SK-N-SH (cell line): ENCODE measurements around the gene SERPINI1. TPM values are rescaled to one million over a fixed set of nuclear protein-coding genes. Genes with fewer than 3 reads are reported as not detected.
A peak's percentile ranks its signal among the peaks of the same experiment; 100 is the strongest.

Experiments
- CTCF ChIA-PET: fragments of 300-600, 350-600 bp; formaldehyde crosslinking; extraction: SDS; loops from one replicate; lab custom pipeline; 2021; lab: Yijun Ruan, JAX
- POLR2A ChIA-PET: fragments of 350-600 bp; sonication (Branson Sonifier 250); formaldehyde crosslinking; extraction: SDS; loops from one replicate; lab custom pipeline; 2020; ENCODE audit warnings: antibody characterized with exemption, inconsistent platforms; lab: Yijun Ruan, JAX
- DNase-seq: peaks from one replicate; pipeline ENCODE4 v3.0.0; 2012
- H2AFZ ChIP-seq: fragments of 200-600 bp; sonication (generic); 2 replicates; pipeline ENCODE4 v1.8.1; 2016; ENCODE audit warnings: antibody characterized with exemption, mild to moderate bottlenecking, low read depth
- H3F3A ChIP-seq: fragments of 200-600 bp; sonication (generic); replicated peaks from 2 replicates; pipeline ENCODE3; 2016; ENCODE audit warnings: antibody characterized with exemption, mild to moderate bottlenecking; ENCODE audit not compliant: insufficient read depth
- H3K27ac ChIP-seq, 2 experiments: fragments of 200-500 bp in 1 of 2; fragments of 200-600 bp in 1 of 2; sonication (Bioruptor generic) in 1 of 2; sonication (generic), shearing (Covaris generic) in 1 of 2; 2 replicates each; pipeline versions ENCODE4 v1.5.1 to v1.6.1; 2014 to 2016; ENCODE audit warnings: low read depth in 2 of 2, inconsistent platforms in 1 of 2, low read length in 1 of 2, mild to moderate bottlenecking in 1 of 2, mixed read lengths in 1 of 2
- H3K27me3 ChIP-seq: fragments of 200-600 bp; sonication (generic), shearing (Covaris generic); 2 replicates; pipeline ENCODE4 v1.6.1; 2016; ENCODE audit warnings: mixed run types; ENCODE audit not compliant: insufficient read depth
- H3K36me3 ChIP-seq, 2 experiments: fragments of 200-500 bp in 1 of 2; fragments of 200-600 bp in 1 of 2; sonication (Bioruptor generic) in 1 of 2; sonication (generic) in 1 of 2; replicated peaks in 1 of 2; 2 replicates each; pipeline versions ENCODE3 to v1.5.1; 2014 to 2016; ENCODE audit warnings: low read length in 1 of 2, mild to moderate bottlenecking in 1 of 2; ENCODE audit not compliant: insufficient read depth in 2 of 2, control insufficient read depth in 1 of 2
- H3K4me1 ChIP-seq, 2 experiments: fragments of 200-500 bp in 1 of 2; fragments of 200-600 bp in 1 of 2; sonication (Bioruptor generic) in 1 of 2; sonication (generic), shearing (Covaris generic) in 1 of 2; 2 replicates each; pipeline versions ENCODE4 v1.5.1 to v1.6.1; 2014 to 2016; ENCODE audit warnings: low read depth in 1 of 2, low read length in 1 of 2, mixed run types in 1 of 2; ENCODE audit not compliant: insufficient read depth in 2 of 2, control insufficient read depth in 1 of 2
- H3K4me2 ChIP-seq: fragments of 200-600 bp; sonication (generic), shearing (Covaris generic); 2 replicates; pipeline ENCODE4 v1.6.1; 2017; ENCODE audit warnings: mixed run types
- H3K4me3 ChIP-seq, 2 experiments: fragments of 200-500 bp in 1 of 2; fragments of 200-600 bp in 1 of 2; sonication (Bioruptor generic) in 1 of 2; sonication (generic), shearing (Covaris generic) in 1 of 2; 2 replicates each; pipeline versions ENCODE4 v1.5.1 to v1.8.1; 2014 to 2016; ENCODE audit warnings: low read depth in 2 of 2, inconsistent platforms in 1 of 2, low read length in 1 of 2, mild to moderate bottlenecking in 1 of 2, mixed read lengths in 1 of 2, moderate library complexity in 1 of 2
- H3K79me2 ChIP-seq: fragments of 200-600 bp; sonication (generic); 2 replicates; pipeline ENCODE4 v1.8.1; 2017; ENCODE audit warnings: mild to moderate bottlenecking; ENCODE audit not compliant: insufficient read depth
- H3K9ac ChIP-seq: fragments of 200-600 bp; sonication (generic); 2 replicates; pipeline ENCODE4 v1.6.1; 2017; ENCODE audit warnings: mixed run types
- H3K9me2 ChIP-seq: fragments of 200-600 bp; sonication (generic); 2 replicates; pipeline ENCODE4 v1.6.1; 2017; ENCODE audit warnings: mixed run types
- H3K9me3 ChIP-seq: fragments of 200-600 bp; sonication (generic); 2 replicates; pipeline ENCODE4 v1.6.1; 2017; ENCODE audit warnings: mixed run types, mild to moderate bottlenecking, moderate library complexity
- H4K20me1 ChIP-seq: fragments of 200-600 bp; sonication (generic); 2 replicates; pipeline ENCODE4 v1.6.1; 2017; ENCODE audit warnings: mild to moderate bottlenecking, mixed run types; ENCODE audit not compliant: insufficient read depth
- CHD2 ChIP-seq: fragments of 150-350 bp; IDR thresholded peaks from 2 replicates; pipeline ENCODE4 v1.6.1; 2018; ENCODE audit warnings: low read length; ENCODE audit not compliant: partially characterized antibody
- CTCF ChIP-seq: fragments of 200-600 bp; sonication (generic); IDR thresholded peaks from 2 replicates; pipeline ENCODE4 v1.6.1; 2017; ENCODE audit warnings: antibody characterized with exemption, mild to moderate bottlenecking, moderate library complexity
- EP300 ChIP-seq, 2 experiments: IDR thresholded peaks; 2 replicates each; pipeline versions ENCODE4 v1.4.0 to v1.6.1; 2012; ENCODE audit warnings: borderline replicate concordance in 1 of 2, low read depth in 1 of 2, low read length in 1 of 2
- GABPA ChIP-seq: IDR thresholded peaks from 2 replicates; pipeline ENCODE4 v1.4.0; 2012; ENCODE audit warnings: low read depth, mild to moderate bottlenecking
- GATA2 ChIP-seq: sonication (generic); formaldehyde crosslinking; IDR thresholded peaks from 2 replicates; pipeline ENCODE4 v1.5.0; 2020; ENCODE audit warnings: mild to moderate bottlenecking, missing genetic modification reagents
- MAX ChIP-seq: IDR thresholded peaks from 2 replicates; pipeline ENCODE4 v1.4.0; 2012; ENCODE audit warnings: low read depth
- MEF2A ChIP-seq: IDR thresholded peaks from 2 replicates; pipeline ENCODE4 v1.4.0; 2012; ENCODE audit warnings: low read depth, borderline replicate concordance
- MXI1 ChIP-seq: IDR thresholded peaks from 2 replicates; pipeline ENCODE4 v1.6.1; 2012; ENCODE audit warnings: mild to moderate bottlenecking, low read depth, low read length, improper control_type of control experiment
- NRF1 ChIP-seq: IDR thresholded peaks from 2 replicates; pipeline ENCODE4 v1.6.1; 2012; ENCODE audit warnings: low read depth, mild to moderate bottlenecking, low read length
- POLR2AphosphoS5 ChIP-seq: IDR thresholded peaks from 2 replicates; pipeline ENCODE4 v1.6.1; 2012; ENCODE audit warnings: low read depth, low read length
- RCOR1 ChIP-seq: fragments of 150-350 bp; IDR thresholded peaks from 2 replicates; pipeline ENCODE4 v1.6.1; 2017; ENCODE audit warnings: antibody characterized with exemption, low read length
- REST ChIP-seq: IDR thresholded peaks from 2 replicates; pipeline ENCODE4 v1.6.1; 2012; ENCODE audit warnings: mild to moderate bottlenecking, low read depth, low read length, moderate library complexity
- SIN3A ChIP-seq: IDR thresholded peaks from 2 replicates; pipeline ENCODE4 v1.6.1; 2012; ENCODE audit warnings: low read depth, mild to moderate bottlenecking, low read length, moderate library complexity, borderline replicate concordance
- SMC3 ChIP-seq: IDR thresholded peaks from 2 replicates; pipeline ENCODE4 v1.6.1; 2012; ENCODE audit warnings: low read depth, low read length, improper control_type of control experiment
- TAF1 ChIP-seq: IDR thresholded peaks from 2 replicates; pipeline ENCODE4 v1.6.1; 2012; ENCODE audit warnings: low read depth, mild to moderate bottlenecking, low read length, moderate library complexity, borderline replicate concordance
- TCF12 ChIP-seq: IDR thresholded peaks from 2 replicates; pipeline ENCODE4 v1.4.0; 2012
- USF1 ChIP-seq: IDR thresholded peaks from 2 replicates; pipeline ENCODE4 v1.4.0; 2012; ENCODE audit warnings: low read depth, borderline replicate concordance
- whole genome bisulfite sequencing: methylation state at CpG from one replicate; pipeline ENCODE4 v1.1.6; 2017; ENCODE audit warnings: low lambda C conversion rate; 5-methylcytosine and 5-hydroxymethylcytosine counted together
- polyA plus RNA-seq, 3 experiments: library from polyadenylated mRNA; depleted of rRNA; stranded (reverse); fragments of >200 nt; gene quantifications; 2 replicates each; pipeline ENCODE4 v1.2.3, GENCODE V29; 2012

The SERPINI1 gene
- 1.9 and 2.1 TPM in 2 replicates for polyA plus RNA-seq (2012; rRNA removed)
- polyA plus RNA-seq (2012; cell fraction: cytosol; rRNA removed), result 2.5 and 2.8 TPM in 2 replicates
- 0.47 and 1.4 TPM in 2 replicates for polyA plus RNA-seq (2012; cell fraction: nucleus; rRNA removed)

GRCh38 chr3:167735233-167736138 is at the start of gene SERPINI1:
Gene SERPINI1 (plus strand): TSS chr3:167735721. CDS start chr3:167789129, 53,408 bp downstream.
- H3K4me1 ChIP-seq, result peaks cover 9 to 11% of the 10 kb centered on the region in 2 experiments; a peak in 3 of 4 replicates
- no peak for TF ChIP-seq MEF2A
- TF ChIP-seq CTCF, result no peak
- peak; percentile 90 for TF ChIP-seq TAF1
- TF ChIP-seq POLR2AphosphoS5, result peak; percentile 44
- TF ChIP-seq SIN3A, result peak; percentile 49; the same call in 1 of the 2 replicates
- peak in 1 of 2 experiments; percentile 33; a peak in 1 of 4 replicates for TF ChIP-seq EP300 (IDR thresholded peaks at IDR 0.05; ENCODE audit: borderline replicate concordance in 1 of 2, low read depth in 1 of 2, low read length in 1 of 2)
- TF ChIP-seq MXI1, result peak; percentile 73
- no peak for TF ChIP-seq CHD2
- TF ChIP-seq MAX, result peak; percentile 48; the same call in 1 of the 2 replicates
- TF ChIP-seq GATA2 (CRISPR knock-in tag), result no peak
- 0 out of 2 replicates have a peak, but pooled peaks have one; percentile 33 for TF ChIP-seq REST
- no peak for TF ChIP-seq USF1
- no peak for TF ChIP-seq SMC3
- peak; percentile 19; the same call in 1 of the 2 replicates for TF ChIP-seq NRF1
- peak; percentile 22; the same call in 1 of the 2 replicates for TF ChIP-seq GABPA
- peak; percentile 27; the same call in 1 of the 2 replicates for TF ChIP-seq TCF12
- TF ChIP-seq RCOR1, result no peak
- TF ChIP-seq, all 33 proteins: peak for 10
- H3K27ac ChIP-seq, result peak within 1 kb of the TSS; percentile 82 to 96
- WGBS, result under 1% methylated on average over 25 of the region's 37 CpGs
- H3K9me3 ChIP-seq, result no peaks in the 10 kb centered on the region
- peaks cover 3% of the 10 kb centered on the region for H3F3A ChIP-seq
- peak; percentile 81 for DNase-seq
- POLR2A ChIA-PET, result interaction anchor here (0.8 to 1.5 kb wide), 2 partner anchors 12 to 147 kb away, joined by 3 to 4 read pairs; no protein-coding TSS in a partner anchor
- H3K36me3 ChIP-seq, result peaks cover 3 to 4% of the 10 kb centered on the region in 2 experiments
- H3K79me2 ChIP-seq, result peaks cover 40% of the 10 kb centered on the region
- no peaks in the 10 kb centered on the region for H3K9me2 ChIP-seq
- peak within 1 kb of the TSS; percentile 87 for H3K4me2 ChIP-seq
- H2AFZ ChIP-seq, result peak within 1 kb of the TSS; percentile 98
- no peaks in the 10 kb centered on the region for H3K27me3 ChIP-seq
- H3K4me3 ChIP-seq, result peak within 1 kb of the TSS; percentile 84 to 97
- CTCF ChIA-PET, result interaction anchor here (0.6 to 1.7 kb wide), 4 partner anchors 8 to 355 kb away, joined by 3 to 5 read pairs (median 4); partner anchors contain the start of gene ZBBX
- peaks cover 29% of the 10 kb centered on the region for H4K20me1 ChIP-seq
- peak within 1 kb of the TSS; percentile 82 for H3K9ac ChIP-seq
